Trophoblast cell (in vitro differentiated cells and primary cell): ENCODE results near the gene TRIM64. TPM values are rescaled to one million over a fixed set of nuclear protein-coding genes. Genes with fewer than 3 reads are reported as not detected.
"Not testable (repeated sequence)": the region's sequence is repeated elsewhere in the genome, so short reads cannot be mapped to it uniquely, and the experiment has no call there.

ENCODE experiments used
- DNase-seq, 2 donors: peaks; one replicate each; pipeline ENCODE4 v3.0.0-alpha.2; 2016
- H2AFZ ChIP-seq: 2 replicates; pipeline ENCODE4 v1.6.1; 2013; ENCODE audit warnings: low read length, moderate library complexity, mild to moderate bottlenecking; ENCODE audit not compliant: insufficient read depth, poor library complexity
- H2AK5ac ChIP-seq: 2 replicates; pipeline ENCODE4 v1.6.1; 2013; ENCODE audit warnings: mild to moderate bottlenecking, low read length
- H2BK120ac ChIP-seq: 2 replicates; pipeline ENCODE4 v1.6.1; 2013; ENCODE audit warnings: low read length, mild to moderate bottlenecking, moderate library complexity; ENCODE audit not compliant: insufficient read depth, poor library complexity
- H2BK12ac ChIP-seq: 2 replicates; pipeline ENCODE4 v1.6.1; 2013; ENCODE audit warnings: mild to moderate bottlenecking, low read length, moderate library complexity
- H2BK5ac ChIP-seq: 2 replicates; pipeline ENCODE4 v1.6.1; 2013; ENCODE audit warnings: low read length, low read depth, moderate library complexity, mild to moderate bottlenecking; ENCODE audit not compliant: poor library complexity
- H3K14ac ChIP-seq: 2 replicates; pipeline ENCODE4 v1.6.1; 2013; ENCODE audit warnings: mild to moderate bottlenecking, low read length
- H3K18ac ChIP-seq: 2 replicates; pipeline ENCODE4 v1.6.1; 2013; ENCODE audit warnings: mild to moderate bottlenecking, low read length
- H3K23ac ChIP-seq: 2 replicates; pipeline ENCODE4 v1.6.1; 2013; ENCODE audit warnings: low read length
- H3K27ac ChIP-seq: 2 replicates; pipeline ENCODE4 v1.5.1; 2013; ENCODE audit warnings: low read depth, mild to moderate bottlenecking, inconsistent platforms, low read length, moderate library complexity
- H3K27me3 ChIP-seq: 2 replicates; pipeline ENCODE4 v1.6.1; 2013; ENCODE audit warnings: inconsistent platforms, mild to moderate bottlenecking, low read length, moderate library complexity; ENCODE audit not compliant: insufficient read depth
- H3K36me3 ChIP-seq, 2 experiments: 1 replicate in 1 of 2; 2 replicates in 1 of 2; pipeline ENCODE4 v1.6.1; 2013; ENCODE audit warnings: low read length in 2 of 2, mild to moderate bottlenecking in 2 of 2, moderate library complexity in 1 of 2; ENCODE audit not compliant: insufficient read depth in 2 of 2, control insufficient read depth in 1 of 2
- H3K4ac ChIP-seq: 2 replicates; pipeline ENCODE4 v1.6.1; 2013; ENCODE audit warnings: low read depth, mild to moderate bottlenecking, low read length, moderate library complexity
- H3K4me1 ChIP-seq, 2 experiments: 1 replicate in 1 of 2; 2 replicates in 1 of 2; pipeline ENCODE4 v1.6.1; 2013; ENCODE audit warnings: low read length in 2 of 2, mild to moderate bottlenecking in 2 of 2, moderate library complexity in 1 of 2; ENCODE audit not compliant: insufficient read depth in 2 of 2, control insufficient read depth in 1 of 2
- H3K4me2 ChIP-seq: 2 replicates; pipeline ENCODE4 v1.6.1; 2013; ENCODE audit warnings: inconsistent platforms, mild to moderate bottlenecking, low read length, moderate library complexity
- H3K4me3 ChIP-seq: 2 replicates; pipeline ENCODE4 v1.5.1; 2013; ENCODE audit warnings: mild to moderate bottlenecking, low read depth, low read length, inconsistent platforms
- H3K79me1 ChIP-seq: one replicate; pipeline ENCODE4 v1.6.1; 2013; ENCODE audit warnings: low read length
- H3K79me2 ChIP-seq: 2 replicates; pipeline ENCODE4 v1.6.1; 2013; ENCODE audit warnings: low read length, mild to moderate bottlenecking; ENCODE audit not compliant: control insufficient read depth, insufficient read depth, poor library complexity
- H3K9ac ChIP-seq: 2 replicates; pipeline ENCODE4 v1.6.1; 2013; ENCODE audit warnings: mild to moderate bottlenecking, low read length
- H3K9me3 ChIP-seq: 2 replicates; pipeline ENCODE4 v1.6.1; 2013; ENCODE audit warnings: low read depth, mild to moderate bottlenecking, control low read depth, inconsistent platforms, low read length; ENCODE audit not compliant: insufficient read depth
- H4K12ac ChIP-seq: 2 replicates; pipeline ENCODE4 v1.6.1; 2013; ENCODE audit warnings: low read depth, mild to moderate bottlenecking, low read length, moderate library complexity
- H4K8ac ChIP-seq: 2 replicates; pipeline ENCODE4 v1.6.1; 2013; ENCODE audit warnings: low read depth, mild to moderate bottlenecking, low read length, moderate library complexity
- H4K91ac ChIP-seq: one replicate; pipeline ENCODE4 v1.6.1; 2013; ENCODE audit warnings: low read depth, mild to moderate bottlenecking, low read length, moderate library complexity
- WGBS: extraction: QIAGEN DNeasy Blood & Tissue Kit; methylation state at CpG from one replicate; pipeline ENCODE4 v1.1.7; 2013; ENCODE audit warnings: missing lambda C conversion rate; ENCODE audit not compliant: insufficient read length, insufficient coverage; ENCODE audit errors: extremely low coverage; 5-methylcytosine and 5-hydroxymethylcytosine counted together
- polyA plus RNA-seq: library from polyadenylated mRNA; stranded (reverse); fragments of 200-250 nt; gene quantifications from 2 replicates; pipeline ENCODE4 v1.2.3, GENCODE V29; 2013

Gene TRIM64
- not detected in 2 replicates for polyA plus RNA-seq

- H2AFZ ChIP-seq, H4K12ac ChIP-seq, H2BK5ac ChIP-seq, H3K27ac ChIP-seq, H3K18ac ChIP-seq, H2BK12ac ChIP-seq, H3K4me1 ChIP-seq, H4K91ac ChIP-seq, H3K27me3 ChIP-seq, H3K4me3 ChIP-seq, H3K9ac ChIP-seq, H3K4me2 ChIP-seq, H3K14ac ChIP-seq, H2BK120ac ChIP-seq, H3K23ac ChIP-seq, DNase-seq, H3K4ac ChIP-seq, H3K36me3 ChIP-seq, H3K9me3 ChIP-seq, H4K8ac ChIP-seq, H2AK5ac ChIP-seq, H3K79me1 ChIP-seq, H3K79me2 ChIP-seq: not testable (repeated sequence)
- no CpG with 5 or more reads among the region's 4 CpGs for WGBS
These were observed at the start of gene TRIM64 for GRCh38 chr11:89965737-89966136. Gene TRIM64 (plus strand): TSS chr11:89966037. CDS start chr11:89968504, 2,467 bp downstream.

- no peak within 1 kb of the TSS for H3K4ac ChIP-seq
- no peak within 1 kb of the TSS for H3K4me3 ChIP-seq
- no peak within 1 kb of the TSS for H4K91ac ChIP-seq
- H3K79me1 ChIP-seq = no peaks in the 10 kb centered on the region
- H2BK5ac ChIP-seq = no peak within 1 kb of the TSS
- no peak within 1 kb of the TSS for H2AK5ac ChIP-seq
- H3K27ac ChIP-seq = no peak within 1 kb of the TSS
- H3K36me3 ChIP-seq = no peaks in the 10 kb centered on the region
- H2BK12ac ChIP-seq = no peak within 1 kb of the TSS
- H2BK120ac ChIP-seq = no peak within 1 kb of the TSS
- no peak within 1 kb of the TSS for H4K8ac ChIP-seq
- no peaks in the 10 kb centered on the region for H3K27me3 ChIP-seq
- no peak within 1 kb of the TSS for H2AFZ ChIP-seq
- no peak within 1 kb of the TSS for H3K14ac ChIP-seq
- H3K4me2 ChIP-seq = no peak within 1 kb of the TSS
- no CpG with 5 or more reads among the region's 3 CpGs for WGBS
- no peak within 1 kb of the TSS for H3K23ac ChIP-seq
- no peaks in the 10 kb centered on the region for H3K4me1 ChIP-seq
- no peaks in the 10 kb centered on the region for H3K9me3 ChIP-seq
- no peaks in the 10 kb centered on the region for H3K79me2 ChIP-seq
- H3K18ac ChIP-seq = no peak within 1 kb of the TSS
- H4K12ac ChIP-seq = no peak within 1 kb of the TSS
- DNase-seq = no peak
- no peak within 1 kb of the TSS for H3K9ac ChIP-seq
These were observed 43.6 kb upstream of the TRIM64 start, which contains the start of gene TRIM49D1 for GRCh38 chr11:89922195-89922660. Gene TRIM49D1 (minus strand): TSS chr11:89922245. CDS start chr11:89917710, 4,535 bp downstream.

GRCh38 chr11:89923764-89924163, 42.1 kb upstream of the TRIM64 start, which contains the start of gene TRIM49D2:
Gene TRIM49D2 (plus strand): TSS chr11:89924064. CDS start chr11:89926762, 2,698 bp downstream.
- H2AK5ac ChIP-seq, H3K36me3 ChIP-seq, H3K79me1 ChIP-seq, H3K79me2 ChIP-seq, H3K4me2 ChIP-seq, H2BK120ac ChIP-seq, H3K4me1 ChIP-seq, H3K18ac ChIP-seq, H2AFZ ChIP-seq, H3K27me3 ChIP-seq, H3K23ac ChIP-seq, H4K91ac ChIP-seq, H3K14ac ChIP-seq, H3K4me3 ChIP-seq, DNase-seq, H2BK12ac ChIP-seq, H3K4ac ChIP-seq, H4K8ac ChIP-seq, H2BK5ac ChIP-seq, H4K12ac ChIP-seq, H3K27ac ChIP-seq, H3K9ac ChIP-seq, H3K9me3 ChIP-seq: not testable (repeated sequence)
- WGBS = no CpG with 5 or more reads among the region's 6 CpGs

- H2AFZ ChIP-seq, H3K27ac ChIP-seq, H2BK12ac ChIP-seq, H2AK5ac ChIP-seq, DNase-seq, H3K9me3 ChIP-seq, H3K36me3 ChIP-seq, H4K12ac ChIP-seq, H3K23ac ChIP-seq, H2BK5ac ChIP-seq, H3K9ac ChIP-seq, H3K79me1 ChIP-seq, H3K79me2 ChIP-seq, H3K4me3 ChIP-seq, H4K91ac ChIP-seq, H4K8ac ChIP-seq, H3K4me2 ChIP-seq, H3K14ac ChIP-seq, H3K27me3 ChIP-seq, H3K18ac ChIP-seq, H3K4me1 ChIP-seq, H2BK120ac ChIP-seq, H3K4ac ChIP-seq: not testable (repeated sequence)
- no CpG with 5 or more reads among the region's 6 CpGs for WGBS
These were observed 5.0 kb upstream of the TRIM64 start for GRCh38 chr11:89960833-89961232.
